Tongue (tissue), 2 donors: Measurements from ENCODE around the gene DDX3X. TPM values are rescaled to one million over a fixed set of nuclear protein-coding genes. Genes with fewer than 3 reads are reported as not detected.
"Not testable (repeated sequence)": the region's sequence is repeated elsewhere in the genome, so short reads cannot be mapped to it uniquely, and the experiment has no call there.

ENCODE experiments used
- DNase-seq: peaks from one replicate; pipeline ENCODE4 v3.0.0-alpha.2; 2015
- total RNA-seq: library from RNA; depleted of rRNA; stranded (reverse); fragments of >200 nt; gene quantifications from one replicate; pipeline ENCODE4 v1.2.3, GENCODE V29; 2014

Gene DDX3X
- total RNA-seq, 1 donor from 2014 or later, result 274 TPM

DNA sequence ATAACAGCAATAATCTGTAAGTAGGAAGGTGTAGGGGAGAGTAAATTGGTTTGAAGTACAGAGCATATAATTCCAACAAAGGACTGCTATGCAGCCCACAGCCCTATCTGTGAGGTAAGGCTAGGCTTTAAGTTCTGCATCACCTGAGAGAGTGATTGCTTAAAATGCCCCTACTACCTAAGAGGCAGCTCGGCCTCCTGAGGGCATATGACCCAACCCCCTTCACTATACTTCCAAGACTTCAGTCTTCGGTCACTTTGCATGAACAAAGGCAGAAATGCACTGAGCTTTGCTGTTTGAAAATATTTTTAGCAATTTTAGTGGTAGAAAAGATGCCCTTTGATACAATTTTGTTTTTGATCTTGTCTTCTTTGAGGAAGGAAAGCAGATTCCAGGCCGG, 4.9 kb upstream of the DDX3X start:
- no peak for DNase-seq

DNA sequence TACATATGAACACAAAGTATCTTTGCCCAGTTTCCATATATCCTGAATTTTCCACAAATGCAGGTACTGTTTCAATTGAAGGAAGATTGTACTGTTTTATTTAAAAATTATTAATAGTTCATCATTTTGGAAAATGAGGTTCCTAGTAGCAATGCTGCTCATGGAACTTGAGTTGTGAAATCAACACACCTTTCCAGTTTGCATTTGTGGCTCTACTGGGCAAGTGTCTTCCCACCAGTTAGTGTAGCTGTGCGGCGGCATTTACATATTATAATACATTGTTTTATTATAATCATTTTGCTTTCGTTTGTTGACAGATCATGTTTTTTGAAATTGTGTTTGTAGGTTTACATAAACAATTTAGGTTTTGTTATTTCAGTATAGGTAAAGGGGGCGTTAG, 2.0 kb upstream of the DDX3X start:
- no peak for DNase-seq

GRCh38 chrX:41332408-41333002, 1.5 kb upstream of the DDX3X start:
- DNase-seq, result peak; percentile 51

DNA sequence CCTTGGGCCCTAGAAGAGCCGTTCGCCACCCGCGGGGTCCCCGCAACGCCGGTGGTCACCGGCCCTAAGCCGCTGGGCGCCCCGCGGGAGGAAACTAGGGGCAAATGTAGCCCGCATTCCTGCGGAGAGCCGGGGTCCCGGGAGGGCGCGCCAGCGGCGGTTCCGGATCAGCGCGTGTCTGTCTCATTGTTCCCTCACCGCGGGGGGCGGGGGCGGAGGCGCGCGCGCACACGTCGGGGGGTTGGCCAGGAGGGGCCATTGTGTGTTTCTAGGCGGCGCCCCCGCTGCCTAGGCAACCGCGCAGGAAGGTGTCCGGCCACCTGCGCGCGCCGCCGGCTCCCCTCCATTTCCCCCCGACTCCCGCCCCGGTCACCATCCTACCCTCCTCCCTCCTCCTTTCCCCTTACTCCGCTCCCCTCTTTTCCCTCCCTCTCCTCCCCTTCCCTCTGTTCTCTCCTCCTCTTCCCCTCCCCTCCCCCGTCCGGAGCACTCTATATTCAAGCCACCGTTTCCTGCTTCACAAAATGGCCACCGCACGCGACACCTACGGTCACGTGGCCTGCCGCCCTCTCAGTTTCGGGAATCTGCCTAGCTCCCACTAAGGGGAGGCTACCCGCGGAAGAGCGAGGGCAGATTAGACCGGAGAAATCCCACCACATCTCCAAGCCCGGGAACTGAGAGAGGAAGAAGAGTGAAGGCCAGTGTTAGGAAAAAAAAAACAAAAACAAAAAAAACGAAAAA, 789 bp upstream of the DDX3X start:
- DNase-seq, result peak; percentile 93

DNA sequence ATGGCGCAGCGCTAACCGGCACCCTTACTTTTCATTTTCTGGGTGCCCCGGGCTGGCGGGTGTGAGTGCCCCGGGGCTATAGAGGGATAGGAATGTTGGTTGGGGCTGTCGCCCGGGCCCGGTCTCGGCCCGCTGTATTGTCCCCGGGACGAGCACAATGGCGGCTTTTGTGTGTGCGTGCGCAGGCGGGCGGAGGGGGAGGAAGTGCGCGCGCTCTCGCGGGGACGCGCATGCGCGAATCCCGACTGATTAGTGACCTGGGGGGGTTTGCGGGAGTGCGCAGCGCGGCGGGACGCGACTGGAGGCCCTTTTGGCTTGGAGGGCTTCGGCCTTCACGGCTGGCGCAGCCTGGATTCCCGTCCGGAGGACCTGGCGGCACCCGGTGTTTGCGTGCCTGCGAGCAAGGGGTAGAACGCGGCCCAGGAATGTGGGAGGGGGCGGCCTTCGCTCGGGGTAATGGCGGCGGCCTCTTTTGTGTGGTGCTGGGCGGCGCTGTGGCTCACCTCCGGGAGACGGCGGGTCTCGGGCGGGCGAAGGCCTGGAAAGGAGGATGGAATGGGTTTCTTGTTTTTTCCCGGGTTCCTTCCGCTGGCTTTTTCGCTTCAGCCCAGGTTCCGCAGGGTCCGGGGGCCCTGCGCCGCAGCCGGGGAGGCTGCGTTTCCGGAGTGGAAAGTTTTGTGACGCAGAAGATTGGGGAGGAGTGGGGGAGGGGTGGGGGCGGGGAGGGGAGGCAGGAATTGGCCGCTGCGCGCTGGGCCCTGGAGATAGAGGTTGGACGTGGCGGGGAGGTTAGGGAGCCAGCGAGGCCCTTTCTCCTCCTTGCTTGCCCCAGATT, 618 bp downstream of the DDX3X start:
- DNase-seq, result peak; percentile 92

DNA sequence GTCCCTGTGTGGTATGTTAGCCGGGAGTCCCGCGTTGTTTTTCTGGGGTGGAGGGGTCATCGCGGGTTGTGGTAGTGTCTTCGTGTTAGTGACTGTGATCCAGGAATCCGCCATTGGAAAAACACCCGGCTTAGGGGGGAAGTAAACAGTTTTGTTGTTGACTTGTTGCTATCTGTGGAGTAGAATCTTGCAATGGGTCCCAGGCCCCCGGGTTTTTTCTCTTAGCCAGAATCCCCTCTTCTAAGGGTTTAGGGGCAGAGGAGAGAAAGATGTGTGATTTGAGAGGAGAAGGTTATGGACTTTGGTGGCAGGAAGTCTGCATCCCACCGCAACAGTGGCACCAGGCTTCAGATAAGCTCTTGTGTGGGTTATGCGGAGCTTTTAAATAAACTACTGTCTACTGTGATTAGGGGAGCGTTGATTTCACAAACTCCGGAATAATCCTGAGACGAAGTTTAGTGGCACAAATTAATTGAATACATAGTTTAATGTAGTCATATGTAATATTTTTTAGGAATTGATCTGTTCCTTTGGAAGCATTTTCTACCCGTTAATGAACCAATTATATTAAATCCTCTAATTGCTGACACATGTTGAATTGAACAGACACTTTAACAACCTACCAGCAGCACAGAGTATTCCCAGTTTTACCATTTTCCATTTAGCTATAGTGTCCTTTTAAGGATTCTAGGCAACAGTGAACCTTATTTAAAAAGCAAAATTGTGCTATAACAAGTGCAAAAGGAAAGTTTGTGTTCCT, 1.4 kb downstream of the DDX3X start:
- no peak for DNase-seq

DNA sequence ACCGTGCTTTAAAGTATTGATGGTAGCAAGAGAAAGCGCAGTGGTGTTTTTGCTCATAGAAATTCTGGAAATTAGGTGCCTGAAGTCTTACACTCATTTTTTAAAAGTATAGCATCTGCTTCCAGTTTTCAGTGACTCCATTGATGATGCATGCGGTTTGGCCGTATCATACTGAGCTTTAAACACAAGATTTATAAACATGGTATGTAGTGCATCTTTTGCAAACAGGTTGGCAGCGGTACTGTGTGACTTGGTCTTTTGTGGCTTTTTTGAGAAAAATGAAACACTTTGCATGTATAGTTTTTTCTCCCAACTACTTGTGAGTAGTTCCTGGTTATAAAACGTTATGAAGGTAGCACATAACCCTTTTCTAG, 2.0 kb downstream of the DDX3X start:
- no peak for DNase-seq

GRCh38 chrX:41336447-41336846, 2.5 kb downstream of the DDX3X start:
- no peak for DNase-seq

DNA sequence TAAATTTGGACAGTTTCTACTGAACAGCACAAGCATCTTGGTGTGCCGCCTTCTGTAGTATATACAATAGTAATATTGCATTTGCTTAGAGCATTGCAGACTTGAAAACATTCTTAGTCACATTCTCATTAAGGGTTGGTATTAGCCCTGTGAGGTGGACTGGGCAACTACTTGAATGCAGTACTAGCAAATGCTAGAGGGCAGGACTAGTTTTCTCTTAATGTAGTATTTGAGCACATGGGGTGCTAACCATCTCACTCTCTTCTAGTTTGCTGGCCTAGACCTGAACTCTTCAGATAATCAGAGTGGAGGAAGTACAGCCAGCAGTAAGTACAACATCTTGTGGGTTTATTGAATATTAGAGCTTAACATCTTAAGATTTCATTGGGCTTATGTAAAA, 3.2 kb downstream of the DDX3X start:
- DNase-seq, result no peak

- no peak for DNase-seq
These were observed 4.5 kb downstream of the DDX3X start for GRCh38 chrX:41338436-41338835.

DNA sequence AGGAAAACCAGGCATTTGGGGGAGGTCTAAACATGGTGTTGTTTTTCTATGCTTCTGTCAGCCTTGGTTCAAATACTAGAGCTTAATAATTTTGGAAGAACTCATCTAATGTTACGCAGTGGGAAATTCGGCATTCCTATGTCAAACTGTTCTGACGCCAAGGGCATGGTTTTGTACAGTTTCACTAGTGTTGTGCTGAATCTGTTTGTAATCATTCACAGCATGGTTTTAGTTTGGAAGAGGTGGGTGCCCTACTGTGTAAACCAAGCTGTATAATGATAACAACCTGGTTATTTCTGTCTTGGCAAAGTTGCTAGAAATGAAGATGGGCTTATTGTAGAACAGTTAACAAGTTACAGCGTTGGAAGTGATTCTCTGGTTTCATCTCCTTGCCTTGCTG, 5.2 kb downstream of the DDX3X start:
- DNase-seq, result no peak

DNA sequence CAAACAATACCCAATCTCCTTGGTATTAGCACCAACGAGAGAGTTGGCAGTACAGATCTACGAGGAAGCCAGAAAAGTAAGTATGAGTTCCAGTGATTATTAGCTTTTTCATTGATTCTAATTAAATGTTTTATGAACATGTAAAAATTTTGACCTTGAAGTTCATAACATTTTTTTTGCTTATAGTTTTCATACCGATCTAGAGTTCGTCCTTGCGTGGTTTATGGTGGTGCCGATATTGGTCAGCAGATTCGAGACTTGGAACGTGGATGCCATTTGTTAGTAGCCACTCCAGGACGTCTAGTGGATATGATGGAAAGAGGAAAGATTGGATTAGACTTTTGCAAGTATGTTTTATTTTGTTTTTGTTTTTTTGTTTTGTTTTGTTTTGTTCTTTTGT, 10.1 kb downstream of the DDX3X start:
- no peak for DNase-seq

DNA sequence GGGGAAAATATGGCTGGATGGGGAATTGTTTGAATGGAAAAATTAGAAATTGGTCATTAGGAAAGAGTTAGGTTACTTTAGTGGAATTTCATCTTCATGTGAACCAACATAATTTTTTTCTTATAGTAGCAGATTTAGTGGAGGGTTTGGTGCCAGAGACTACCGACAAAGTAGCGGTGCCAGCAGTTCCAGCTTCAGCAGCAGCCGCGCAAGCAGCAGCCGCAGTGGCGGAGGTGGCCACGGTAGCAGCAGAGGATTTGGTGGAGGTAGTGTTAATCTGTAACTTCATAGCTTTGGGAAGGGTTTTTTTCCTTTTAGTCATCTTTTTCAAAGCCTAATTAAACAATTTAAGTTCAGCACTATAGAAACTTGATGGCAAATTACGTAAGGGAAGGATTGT, 13.2 kb downstream of the DDX3X start:
- no peak for DNase-seq

DNA sequence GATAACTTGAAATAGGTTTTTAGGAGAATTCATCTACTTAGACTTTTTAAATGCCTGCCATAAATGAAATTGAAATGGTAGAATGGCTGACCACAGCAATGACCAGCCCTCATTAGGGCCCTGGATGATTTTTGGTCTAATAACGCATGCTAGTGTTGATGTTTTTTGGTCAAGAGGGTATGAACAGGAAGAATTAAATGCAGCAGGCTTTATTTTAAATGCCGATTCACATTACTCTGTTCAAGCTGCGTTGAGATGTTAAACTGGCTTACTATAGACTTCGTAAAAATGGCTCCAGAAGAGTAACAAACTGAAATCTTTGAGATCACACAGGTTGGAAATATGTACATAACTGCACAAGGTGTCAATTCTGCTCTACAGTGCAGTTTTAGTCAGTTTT, 14.6 kb downstream of the DDX3X start:
- DNase-seq, result no peak

DNA sequence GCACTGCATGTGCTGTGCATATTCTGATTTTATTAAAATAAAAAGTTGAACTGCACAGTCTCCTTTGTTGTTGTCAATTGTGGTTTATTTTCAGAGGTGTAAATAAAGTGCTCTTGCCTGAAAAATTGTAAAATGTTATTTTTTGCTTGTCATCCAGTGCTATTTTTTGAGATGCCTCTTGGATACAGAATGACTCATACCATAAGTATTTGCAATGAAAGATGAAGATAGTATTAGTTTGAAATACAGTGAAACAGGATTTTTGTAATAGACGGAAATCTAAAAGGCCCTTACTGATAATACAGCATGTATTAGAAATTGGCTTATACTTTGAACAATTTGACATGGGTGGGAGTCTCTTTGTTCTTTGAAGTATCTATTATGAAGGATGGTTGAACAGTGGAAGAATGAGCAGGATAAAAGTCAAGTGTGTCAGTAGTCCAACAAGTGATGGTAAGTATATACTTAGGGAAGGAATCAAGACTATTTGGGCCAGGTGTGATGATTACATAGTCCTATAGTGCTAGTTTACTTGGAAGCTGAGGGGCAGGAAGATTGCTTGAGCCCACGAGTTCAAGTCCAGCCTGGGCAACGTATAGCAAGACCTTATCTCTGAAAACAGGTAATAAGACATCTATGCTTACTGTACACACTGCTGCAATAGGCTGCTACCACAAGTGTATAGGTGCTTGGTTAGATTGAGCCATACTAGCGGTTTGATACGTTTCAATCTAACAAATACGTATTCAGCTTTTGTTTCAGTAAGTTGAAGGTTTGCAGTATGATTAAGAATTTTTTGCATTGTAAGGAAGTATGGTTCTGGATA, 16.4 kb downstream of the DDX3X start:
- no peak for DNase-seq

DNA sequence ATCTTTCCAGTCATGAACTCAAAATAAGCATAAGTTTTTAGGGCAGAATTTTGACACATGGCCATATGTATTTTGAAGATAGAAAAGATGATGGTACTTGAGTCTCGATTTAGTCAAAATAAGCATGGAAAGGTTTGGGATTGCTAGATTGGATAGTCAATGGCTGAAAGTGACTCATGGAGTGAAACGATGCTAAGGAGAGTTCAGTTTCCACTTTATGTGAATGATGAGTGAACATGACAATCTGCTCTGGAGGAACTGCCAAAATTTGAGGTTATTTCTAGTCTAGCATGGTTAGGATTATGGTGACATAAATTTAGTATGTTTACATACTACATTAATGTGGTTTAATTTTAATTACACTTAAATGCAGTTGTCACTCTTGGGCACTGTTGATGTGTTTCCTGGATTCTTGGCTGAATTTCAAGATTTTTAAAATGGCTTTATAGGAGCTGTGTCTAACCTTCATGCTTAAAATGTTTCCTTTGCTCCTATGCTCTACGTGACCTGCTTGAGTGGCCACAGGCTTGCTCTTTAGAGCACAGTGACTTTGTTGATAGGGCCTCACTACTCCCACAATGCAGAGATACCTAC, 17.1 kb downstream of the DDX3X start:
- DNase-seq, result no peak

- no peak for DNase-seq
These were observed 18.0 kb downstream of the DDX3X start for GRCh38 chrX:41351923-41352322.

DNA sequence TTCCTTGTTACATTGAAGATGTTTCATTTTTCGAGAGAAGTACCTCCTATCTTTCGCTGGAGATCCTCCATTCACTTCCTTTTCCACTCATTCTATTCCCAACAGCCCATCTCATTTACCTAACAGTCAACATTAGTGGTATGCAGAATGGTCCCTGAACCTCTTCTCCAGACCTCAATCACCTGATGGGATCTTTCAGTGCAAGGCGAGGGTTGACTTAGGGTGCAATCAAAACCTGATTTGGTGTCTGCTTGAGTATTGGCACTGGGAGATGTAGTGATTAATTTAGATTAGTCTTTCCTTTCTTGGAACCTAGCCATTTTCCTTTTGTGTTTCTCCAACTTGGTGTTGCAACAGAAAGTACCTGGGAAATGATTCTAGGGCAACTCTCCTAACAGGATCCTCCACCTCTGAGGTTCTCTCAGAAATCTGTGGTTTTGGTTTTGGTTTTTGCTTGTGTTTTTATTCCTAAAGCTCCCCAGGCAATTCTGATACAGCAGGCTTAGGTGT, 18.4 kb downstream of the DDX3X start:
- DNase-seq, result no peak

DNA sequence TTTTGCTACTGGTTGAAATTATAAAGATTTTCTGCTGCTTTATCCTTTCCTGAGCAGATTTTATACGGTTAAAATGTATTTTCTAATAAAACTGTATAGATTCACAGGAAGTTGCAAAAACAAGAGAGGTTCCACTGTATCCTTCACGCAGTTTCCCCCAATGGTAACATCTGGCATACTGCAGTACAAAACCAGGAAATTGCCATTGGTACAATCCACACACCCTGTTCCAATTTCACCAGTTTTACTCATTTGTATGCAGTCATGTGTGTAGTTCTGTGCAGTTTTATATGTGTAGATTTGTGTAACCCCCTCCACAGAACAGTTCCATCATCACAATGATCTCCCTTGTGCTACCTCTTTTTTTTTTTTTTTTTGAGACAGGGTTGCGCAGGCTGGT, 20.0 kb downstream of the DDX3X start:
- no peak for DNase-seq

GRCh38 chrX:41369152-41369551, 35.2 kb downstream of the DDX3X start:
- DNase-seq, result no peak

DNA sequence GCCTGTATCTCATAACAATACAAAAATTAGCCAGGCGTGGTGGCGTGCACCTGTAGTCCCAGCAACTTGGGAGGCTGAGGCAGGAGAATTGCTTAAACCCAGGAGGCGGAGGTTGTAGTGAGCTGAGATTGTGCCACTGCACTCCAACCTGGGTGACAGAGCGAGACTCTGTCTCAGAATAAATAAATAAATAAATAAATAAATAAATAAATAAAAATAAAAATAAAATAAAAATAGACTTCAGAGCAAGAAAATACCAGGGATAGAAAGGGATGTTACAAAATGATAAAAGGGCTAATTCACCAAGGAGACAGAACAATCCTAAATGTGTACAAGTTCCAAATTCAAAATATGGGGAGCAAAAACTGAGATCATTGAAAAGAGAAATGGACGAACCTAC, 37.6 kb downstream of the DDX3X start:
- DNase-seq, result not testable (repeated sequence)
